ENCODE data around the gene NCK2. TPM values are rescaled to one million over a fixed set of nuclear protein-coding genes. Genes with fewer than 3 reads are reported as not detected.

The NCK2 gene
- total RNA-seq, 1 experiment from 2014 or later, result 49.2 TPM

DNA sequence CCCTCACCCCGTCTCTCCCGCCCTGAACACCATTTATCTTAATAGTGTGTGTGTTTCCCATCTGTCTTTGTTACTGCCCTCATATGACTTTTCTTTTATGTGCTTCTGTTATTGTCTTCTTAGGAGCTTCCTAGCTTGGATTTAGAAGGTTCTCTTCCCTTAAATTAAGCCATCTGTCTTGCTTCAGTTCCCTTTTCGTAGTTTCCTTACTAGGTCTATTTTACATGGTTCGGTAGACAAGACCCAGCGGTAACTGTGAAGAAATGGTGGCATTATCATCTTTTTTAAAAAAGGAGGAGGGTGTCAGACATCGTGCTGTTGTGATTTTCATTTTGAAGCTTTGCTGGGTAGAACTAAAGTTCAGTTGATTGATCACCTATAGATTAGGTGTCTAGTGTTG is 10.3 kb downstream of the NCK2 start:
- Histone ChIP-seq H3K23me2 (ENCODE audit: insufficient read length, low read depth, low read length, poor library complexity, severe bottlenecking) (no peaks in the 10 kb centered on the region), H3K4me1 (ENCODE audit: insufficient read depth, low read length) (peaks cover 12% of the 10 kb centered on the region; the same call in 1 of the 2 replicates), H3K27ac (ENCODE audit: insufficient read length, low read depth, low read length) (no peak overlapping the region), H3K14ac (ENCODE audit: insufficient read depth, low read length) (no peak overlapping the region), H4K5ac (ENCODE audit: insufficient read length, low read depth, low read length) (no peak overlapping the region), H4K8ac (replicated peaks; ENCODE audit: insufficient read length, low read depth, low read length) (no peak overlapping the region), H3K27me3 (ENCODE audit: insufficient read depth, low read length) (no peaks in the 10 kb centered on the region), H3K4me2 (ENCODE audit: insufficient read depth, insufficient read length, low read length) (no peak overlapping the region), H4K20me1 (ENCODE audit: control insufficient read depth, insufficient read depth, insufficient read length) (no peaks in the 10 kb centered on the region), H2BK5ac (ENCODE audit: insufficient read length, low read length) (no peak overlapping the region), H3K56ac (ENCODE audit: insufficient read length, low read depth, low read length) (no peak overlapping the region), H2AK5ac (ENCODE audit: insufficient read length, low read length) (no peak overlapping the region), H2AFZ (ENCODE audit: low read length) (no peak overlapping the region), H4K91ac (ENCODE audit: insufficient read length, low read depth, low read length) (no peak overlapping the region), H3K79me2 (ENCODE audit: insufficient read depth, low read length) (peaks cover 41% of the 10 kb centered on the region; the same call in 1 of the 2 replicates), H3T11ph (ENCODE audit: low read length) (no peak overlapping the region), H2BK20ac (ENCODE audit: low read depth, low read length, poor library complexity, severe bottlenecking) (no peak overlapping the region), H3K79me1 (ENCODE audit: insufficient read depth, low read depth, low read length, poor library complexity, severe bottlenecking) (peaks cover 4% of the 10 kb centered on the region), H2BK15ac (ENCODE audit: low read depth, low read length) (no peak overlapping the region), H3K23ac (ENCODE audit: insufficient read length, low read depth, low read length) (no peak overlapping the region), H3K9me3 (ENCODE audit: control insufficient read depth, low read depth, low read length) (no peaks in the 10 kb centered on the region), H2BK120ac (ENCODE audit: low read depth, low read length, poor library complexity, severe bottlenecking) (no peak overlapping the region), H3K18ac (ENCODE audit: insufficient read length, low read depth, low read length) (no peak overlapping the region), H3K4ac (ENCODE audit: low read depth, low read length) (no peak overlapping the region), H2BK12ac (ENCODE audit: insufficient read length, low read depth, low read length) (no peak overlapping the region), H3K9ac (ENCODE audit: extremely low read depth, insufficient read length, low read length) (no peak overlapping the region)
- peaks cover 7 to 19% (median 9%) of the 10 kb centered on the region in 3 experiments for H3K36me3 Mint-ChIP-seq (ENCODE audit: insufficient read depth in 1 of 3, low read depth in 3 of 3)
- H3K4me3 Mint-ChIP-seq, result peak overlapping the region in 1 of 2 experiments; percentile 18; a peak in 3 of 5 replicates
- TF ChIP-seq CTCF (conservative IDR thresholded peaks at IDR 0.05), result no peak
- peak overlapping the region in 2 of 3 experiments; percentile 45 to 88; a peak in 2 of 7 replicates for H3K27ac Mint-ChIP-seq
- H3K4me1 Mint-ChIP-seq, result peaks cover 61 to 75% of the 10 kb centered on the region in 2 experiments
- no CpG with 5 or more reads among the region's 6 CpGs for WGBS (ENCODE audit: extremely low coverage, insufficient read length, low lambda C conversion rate)
- DNase-seq, result no peak
- no peaks in the 10 kb centered on the region; a peak in 1 of 5 replicates for H3K9me3 Mint-ChIP-seq
- H3K27me3 Mint-ChIP-seq (ENCODE audit: low read depth), result no peaks in the 10 kb centered on the region
